HG02852 (cell line): ENCODE data around the gene CDH4.

Experiments
- ATAC-seq: cut with Tn5 transposase; IDR thresholded peaks from one replicate; pipeline ENCODE4 v1.9.1; 2021; ENCODE audit warnings: mild to moderate bottlenecking, moderate library complexity; ENCODE audit not compliant: unreplicated experiment

Gene CDH4

GRCh38 chr20:61789329-61789728 lies 537.3 kb downstream of the CDH4 start:
- no peak for ATAC-seq

- no peak for ATAC-seq
These were observed 538.2 kb downstream of the CDH4 start for GRCh38 chr20:61790116-61790827.

DNA sequence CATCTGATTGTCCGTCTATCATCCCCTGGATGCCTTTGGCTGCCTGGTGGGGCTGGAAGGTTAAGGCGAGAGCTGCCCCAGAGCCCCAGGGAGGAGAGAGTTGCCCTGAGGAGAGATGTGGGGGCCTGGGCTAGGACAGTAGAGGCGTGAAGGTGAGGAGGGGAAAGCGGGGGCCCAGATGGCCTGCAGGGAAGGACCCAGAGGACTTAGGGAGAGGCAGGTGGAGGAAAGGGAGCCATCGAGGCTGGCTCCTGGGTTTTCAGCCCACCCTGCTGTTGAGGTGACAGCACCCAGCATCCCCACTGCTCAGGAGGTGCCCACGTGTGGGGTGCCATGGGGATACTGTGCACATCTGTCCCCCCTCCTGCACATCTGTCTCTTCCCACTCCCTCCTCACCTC lies 539.9 kb downstream of the CDH4 start:
- ATAC-seq: no peak

DNA sequence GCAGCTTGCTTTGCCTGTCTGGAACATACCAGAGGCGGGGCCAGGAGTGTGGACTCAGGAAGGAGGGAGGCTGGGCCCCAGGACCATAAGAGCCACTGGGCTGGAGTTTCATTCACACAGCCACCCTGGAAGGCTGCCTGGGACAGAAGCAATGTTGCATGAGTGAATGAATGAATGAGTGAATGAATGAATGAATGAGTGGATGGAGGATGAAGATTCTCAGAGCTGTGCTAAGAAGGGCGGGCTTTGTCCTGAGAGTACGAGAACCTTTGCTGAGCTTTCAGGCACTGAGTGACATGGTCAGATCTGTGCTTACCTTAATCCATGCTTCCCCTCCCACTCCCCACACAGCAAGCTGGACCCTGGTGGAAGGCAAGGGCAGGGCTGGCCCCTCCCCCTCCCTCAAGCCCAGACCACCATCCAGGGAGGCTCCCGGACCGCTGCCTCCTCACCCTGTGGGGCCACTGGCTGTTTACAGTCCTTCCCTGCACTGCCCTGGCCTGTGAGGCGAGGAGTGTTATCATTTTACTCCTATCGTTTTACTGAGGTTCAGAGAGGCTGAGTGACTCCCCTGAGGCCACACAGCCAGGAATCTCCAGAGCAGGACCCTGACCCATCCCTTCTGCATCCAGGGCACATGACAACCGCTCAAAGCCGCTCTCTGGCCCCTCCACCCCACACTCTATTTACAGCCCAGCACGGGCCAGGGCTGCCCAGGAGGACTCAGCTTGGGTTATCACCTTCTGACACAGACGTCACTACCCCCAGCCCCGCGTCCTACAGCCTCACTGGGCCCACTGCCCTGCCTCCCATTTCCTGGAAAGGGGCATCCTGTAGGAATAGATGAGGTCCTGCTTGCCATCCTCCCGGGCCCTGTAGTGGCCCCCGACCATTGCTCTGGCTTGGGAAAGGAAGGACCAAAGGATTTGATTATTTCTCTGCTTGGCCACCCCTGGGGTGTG lies 543.9 kb downstream of the CDH4 start:
- ATAC-seq: no peak

DNA sequence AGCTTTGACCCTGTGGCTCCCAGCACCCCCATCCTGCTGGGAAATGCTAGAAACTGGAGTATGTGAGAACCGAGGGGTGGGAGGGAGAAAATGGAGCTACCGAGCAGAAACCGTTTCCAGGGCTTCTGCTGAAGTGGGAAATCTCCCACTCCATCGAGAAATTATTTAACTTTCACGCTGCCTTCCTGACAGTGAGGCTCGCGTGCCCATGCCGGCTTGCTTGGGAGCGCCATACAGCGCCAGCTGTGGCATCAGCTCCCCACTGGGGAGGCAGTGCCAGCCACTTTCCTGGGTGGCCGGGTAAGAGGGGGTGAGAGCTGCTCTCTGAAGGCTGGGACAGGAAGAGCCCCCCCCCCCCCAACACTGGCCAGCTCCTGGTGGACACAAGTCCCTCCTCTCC lies 544.7 kb downstream of the CDH4 start:
- no peak for ATAC-seq

DNA sequence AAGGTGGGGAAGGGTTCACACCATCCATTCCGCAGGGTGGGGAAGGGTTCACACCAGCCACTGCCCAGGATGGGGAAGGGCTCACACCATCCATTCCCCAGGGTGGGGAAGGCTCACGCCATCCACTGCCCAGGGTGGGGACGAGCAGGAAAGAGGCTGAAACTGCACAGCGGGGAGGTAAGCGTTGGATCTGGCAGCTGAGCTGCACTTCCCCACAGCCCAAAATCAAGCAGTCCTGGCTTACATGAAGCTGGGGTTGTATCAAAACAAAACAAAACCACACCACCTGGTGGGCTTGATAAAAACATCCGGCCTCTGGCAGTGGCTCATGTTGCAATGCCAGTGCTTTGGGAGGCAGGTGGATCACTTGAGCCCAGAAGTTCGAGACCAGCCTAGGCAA lies 545.1 kb downstream of the CDH4 start:
- no peak for ATAC-seq

GRCh38 chr20:61797971-61798411 lies 545.9 kb downstream of the CDH4 start:
- no peak for ATAC-seq

DNA sequence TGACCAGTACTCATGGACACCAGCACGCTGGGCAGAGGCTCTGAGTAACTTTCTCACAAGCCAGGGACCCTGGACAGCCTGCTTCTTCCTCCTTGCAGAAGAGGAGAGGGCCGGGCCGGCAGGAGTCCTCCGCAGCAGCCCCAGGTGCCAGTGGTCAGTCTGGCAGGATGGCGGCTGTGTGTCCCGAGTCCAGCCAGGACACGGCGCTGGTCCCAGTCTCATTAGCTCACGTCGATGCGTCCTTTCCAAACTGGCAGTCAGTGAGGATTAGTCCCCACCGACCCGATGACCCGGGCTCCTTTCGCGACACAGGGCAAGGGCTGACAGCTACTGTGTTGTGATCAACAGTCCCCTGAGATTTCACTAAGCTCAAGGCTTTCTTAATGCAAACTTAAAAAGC lies 546.6 kb downstream of the CDH4 start:
- no peak for ATAC-seq

GRCh38 chr20:61799394-61799923 lies 547.4 kb downstream of the CDH4 start:
- ATAC-seq: no peak

DNA sequence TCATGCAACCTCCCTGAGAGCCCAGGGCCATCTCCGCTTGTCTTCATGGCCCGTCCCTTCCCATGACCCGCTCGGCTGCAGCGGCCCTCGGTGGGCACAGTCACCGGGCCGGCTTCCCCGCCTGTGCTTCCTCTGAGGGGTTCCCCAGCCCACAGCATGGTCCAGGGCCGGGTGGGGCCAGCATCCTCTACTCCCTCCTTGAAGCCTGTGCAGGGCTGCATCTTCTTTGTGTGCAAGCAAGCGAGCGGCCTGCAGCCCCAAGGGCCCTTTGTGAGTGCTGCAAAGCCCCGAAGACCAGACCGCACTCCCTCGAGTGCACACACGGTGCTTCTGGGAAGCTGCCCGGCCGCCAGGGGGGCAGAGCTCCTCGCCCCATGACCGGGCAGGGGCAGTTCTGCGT lies 547.9 kb downstream of the CDH4 start:
- ATAC-seq: no peak

DNA sequence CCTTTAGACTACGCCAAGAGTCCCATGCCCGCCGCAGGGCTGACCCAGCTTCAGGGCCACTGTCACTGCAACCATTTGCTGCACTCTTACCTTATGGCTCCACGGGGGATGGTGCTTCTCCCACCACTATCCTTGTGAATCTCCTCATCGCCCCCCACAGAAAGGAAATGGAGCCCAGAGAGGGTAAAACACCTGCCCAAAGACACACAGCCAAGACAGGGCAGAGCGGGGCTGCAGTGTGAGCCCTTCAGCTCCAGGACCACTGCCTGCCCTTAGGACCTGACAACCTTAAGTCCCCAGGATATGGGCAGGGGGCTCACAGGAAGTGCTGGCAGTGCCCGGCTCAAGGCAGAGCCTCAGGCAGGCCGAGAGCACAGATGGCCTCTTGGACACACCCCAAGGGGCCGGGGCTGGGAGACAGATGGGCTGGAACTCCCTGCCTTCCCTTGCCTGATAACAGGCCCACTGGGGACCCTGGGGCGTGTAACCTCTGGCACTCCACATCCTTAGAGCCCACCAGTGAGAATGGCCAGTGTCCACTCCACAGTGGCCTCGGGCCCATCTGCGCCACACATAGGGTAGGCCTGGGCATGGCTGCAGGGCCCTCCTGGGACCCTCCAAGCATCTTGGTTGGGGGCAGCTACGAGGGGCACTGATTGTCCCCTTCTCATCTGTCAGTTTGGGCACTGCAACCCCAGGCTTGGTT lies 548.5 kb downstream of the CDH4 start:
- ATAC-seq: no peak

DNA sequence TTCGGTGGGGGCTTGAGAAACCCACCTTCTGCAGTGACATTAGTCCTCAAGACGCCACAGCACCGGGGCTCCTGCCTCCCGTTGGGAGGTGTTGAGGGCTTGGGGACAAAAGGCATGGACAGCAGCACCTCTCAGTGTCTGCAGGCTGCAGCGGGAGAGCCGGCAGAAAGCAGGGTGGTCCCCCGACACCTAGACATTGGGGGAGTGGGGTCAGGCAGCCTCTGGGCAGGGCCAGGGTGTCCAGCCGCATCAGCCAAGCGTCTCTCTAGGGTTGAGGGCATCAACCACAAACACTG lies 549.0 kb downstream of the CDH4 start:
- ATAC-seq: no peak

DNA sequence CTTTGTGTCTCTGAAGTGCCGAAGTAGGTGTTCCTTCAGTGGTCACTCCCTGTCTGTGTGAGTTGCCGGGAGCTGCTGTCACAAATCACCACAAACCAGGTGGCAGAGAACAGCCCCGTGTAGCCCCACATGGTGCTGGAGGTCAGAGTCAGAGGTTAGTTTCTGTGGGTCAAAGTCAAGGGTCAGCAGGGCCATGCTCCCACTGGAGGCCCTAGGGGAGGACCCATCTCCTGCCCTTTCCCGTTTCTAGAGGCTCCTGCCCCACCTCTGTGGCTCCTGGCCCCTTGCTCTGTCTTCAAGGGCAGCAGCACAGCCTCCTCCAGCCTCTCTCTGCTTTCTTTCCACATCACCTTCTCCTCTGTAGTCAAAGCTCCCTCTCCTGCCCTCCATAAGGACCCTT lies 549.4 kb downstream of the CDH4 start:
- no peak for ATAC-seq

- no peak for ATAC-seq
These were observed 549.9 kb downstream of the CDH4 start for GRCh38 chr20:61801857-61802442.

DNA sequence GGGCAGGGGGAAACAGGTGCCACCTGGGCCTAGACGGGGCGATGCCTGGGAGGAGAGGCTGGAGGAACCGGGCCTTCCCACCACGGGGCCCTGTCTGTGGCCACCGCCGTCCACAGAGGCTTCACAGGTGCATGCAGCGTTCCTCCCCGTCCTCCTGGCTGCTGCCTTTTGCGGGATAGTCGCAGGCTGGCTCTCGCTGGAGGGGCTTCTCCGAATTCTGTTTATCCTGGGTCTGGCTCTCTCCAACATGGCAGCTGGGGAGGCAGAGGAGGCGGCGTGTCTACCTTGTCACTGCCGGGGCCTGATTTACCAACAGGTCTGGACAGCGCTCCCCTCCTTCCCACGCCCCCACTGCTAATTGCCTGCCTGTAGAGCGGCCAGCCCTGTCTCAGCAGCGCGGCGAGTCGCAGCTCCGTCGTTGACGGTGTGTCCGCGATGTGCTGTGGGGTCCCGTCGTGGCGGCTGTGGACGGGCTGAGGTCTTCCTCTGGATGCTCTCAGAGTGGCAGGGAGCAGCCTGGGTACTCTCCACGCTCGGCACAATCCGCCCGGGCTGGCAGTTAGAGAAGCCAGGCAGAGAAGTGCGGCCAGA lies 550.8 kb downstream of the CDH4 start:
- no peak for ATAC-seq

- ATAC-seq: no peak
These were observed 551.4 kb downstream of the CDH4 start for GRCh38 chr20:61803416-61803914.

DNA sequence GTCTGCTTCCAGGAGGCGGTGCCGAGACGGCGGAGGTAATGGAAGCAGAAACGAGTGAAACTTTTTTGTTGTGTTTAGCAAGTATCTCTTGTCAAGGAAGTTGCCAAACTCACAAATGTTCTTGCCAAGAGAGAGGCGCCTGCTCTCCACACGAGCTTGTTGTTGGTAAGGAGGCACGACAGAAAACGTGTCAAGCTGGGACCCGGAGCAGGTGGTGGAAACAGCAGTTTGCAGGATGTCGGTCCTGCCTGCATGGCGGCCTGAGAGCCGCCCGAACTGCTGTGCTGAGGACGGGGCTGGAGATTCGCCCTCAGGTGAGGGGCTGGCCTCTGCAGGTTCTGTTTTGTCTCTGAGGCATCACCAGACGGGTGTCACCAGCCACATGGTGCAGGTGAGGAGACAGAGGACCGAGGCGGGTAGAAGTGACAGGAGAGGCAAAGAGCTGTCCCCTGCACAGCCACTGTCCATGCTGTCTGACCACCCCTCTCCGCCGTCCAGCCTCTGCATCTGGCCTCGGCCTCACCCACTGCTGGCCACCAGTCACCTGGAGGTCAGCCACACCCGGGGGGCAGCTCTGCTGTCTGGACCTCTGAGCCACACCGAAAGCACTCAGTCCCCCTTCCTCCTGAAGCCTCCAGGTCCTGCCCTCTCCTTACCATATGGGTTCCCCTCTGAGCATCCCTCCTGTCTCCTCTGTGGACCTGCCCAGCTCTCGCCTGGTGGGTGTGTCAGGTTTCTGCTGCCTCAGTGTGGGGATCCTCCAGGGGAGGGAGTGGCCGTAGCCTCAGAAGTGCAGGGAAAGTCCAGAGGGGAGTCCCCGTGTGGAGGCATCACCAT lies 552.1 kb downstream of the CDH4 start:
- ATAC-seq: no peak

GRCh38 chr20:61804752-61805295 lies 552.8 kb downstream of the CDH4 start:
- no peak for ATAC-seq

- no peak for ATAC-seq
These were observed 553.3 kb downstream of the CDH4 start for GRCh38 chr20:61805365-61805764.
